KMS-11 (cell line): Measurements from ENCODE around the gene EEA1.

Experiments
- H2AFZ ChIP-seq: fragments of 200-600 bp; sonication (generic); 2 replicates; pipeline ENCODE4 v1.6.1; 2016; ENCODE audit warnings: antibody characterized with exemption, mixed run types, low read depth
- H3K27ac ChIP-seq: fragments of 200-600 bp; sonication (generic); 2 replicates; pipeline ENCODE4 v1.6.1; 2016; ENCODE audit warnings: mild to moderate bottlenecking, mixed run types
- H3K27me3 ChIP-seq: fragments of 200-600 bp; sonication (generic); 2 replicates; pipeline ENCODE4 v1.6.1; 2017; ENCODE audit warnings: mild to moderate bottlenecking, low read depth, mixed run types, moderate library complexity; ENCODE audit not compliant: insufficient read depth
- H3K36me3 ChIP-seq: fragments of 200-600 bp; sonication (generic); 2 replicates; pipeline ENCODE4 v1.6.1; 2017; ENCODE audit warnings: mild to moderate bottlenecking, mixed run types; ENCODE audit not compliant: insufficient read depth
- H3K4me1 ChIP-seq: fragments of 200-600 bp; sonication (generic); 2 replicates; pipeline ENCODE4 v1.6.1; 2016; ENCODE audit warnings: mild to moderate bottlenecking, low read depth, mixed run types; ENCODE audit not compliant: poor library complexity, severe bottlenecking
- H3K4me2 ChIP-seq: fragments of 200-600 bp; sonication (generic); 2 replicates; pipeline ENCODE4 v1.7.0; 2016; ENCODE audit warnings: mild to moderate bottlenecking, mixed run types
- H3K4me3 ChIP-seq: fragments of 200-600 bp; sonication (generic); IDR thresholded peaks from 2 replicates; pipeline ENCODE4 v1.6.1; 2017; ENCODE audit warnings: low read depth, low read length, mixed read lengths; ENCODE audit not compliant: insufficient read depth
- H3K79me2 ChIP-seq: fragments of 200-600 bp; sonication (generic); 2 replicates; pipeline ENCODE4 v1.6.1; 2016; ENCODE audit warnings: low read depth, mixed run types; ENCODE audit not compliant: insufficient read depth
- H3K9ac ChIP-seq: fragments of 200-600 bp; sonication (generic); 2 replicates; pipeline ENCODE4 v1.6.1; 2016; ENCODE audit warnings: mild to moderate bottlenecking, mixed run types
- H4K20me1 ChIP-seq: fragments of 200-600 bp; sonication (generic); 2 replicates; pipeline ENCODE4 v1.6.1; 2016; ENCODE audit warnings: mild to moderate bottlenecking, mixed run types; ENCODE audit not compliant: insufficient read depth
- TF ChIP-seq, protein P1 (sequence below): fragments of 200-600 bp; sonication (generic); conservative IDR thresholded peaks from 2 replicates; pipeline ENCODE4 v1.6.1; 2017; ENCODE audit warnings: low read depth, mild to moderate bottlenecking, antibody characterized with exemption, low read length, moderate library complexity, mixed read lengths

The EEA1 gene

DNA sequence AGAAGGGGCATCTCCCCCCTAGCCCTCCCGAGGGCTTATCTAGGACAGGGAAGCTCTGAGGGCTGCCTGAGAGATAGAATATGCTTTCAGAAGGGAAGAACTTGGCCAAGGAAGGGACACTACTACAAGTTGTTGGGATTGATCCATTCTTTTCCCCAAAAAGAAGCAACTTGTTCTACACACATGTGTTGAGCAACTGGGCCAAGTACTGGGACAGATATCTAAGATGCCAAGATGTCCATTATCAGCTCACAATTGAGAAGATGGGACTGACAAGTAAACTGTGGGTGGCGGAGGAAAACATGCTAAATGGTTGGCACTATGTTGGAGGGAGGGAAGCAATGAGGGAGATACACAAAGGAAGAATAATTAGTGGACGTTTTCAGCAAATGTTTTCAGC is 195.4 kb downstream of the EEA1 start:
- Histone ChIP-seq H3K36me3 (no peaks in the 10 kb centered on the region), H3K27me3 (no peaks in the 10 kb centered on the region), H3K4me2 (no peak overlapping the region), H4K20me1 (no peaks in the 10 kb centered on the region), H3K9ac (no peak overlapping the region), H3K4me3 (no peak overlapping the region), H3K4me1 (no peaks in the 10 kb centered on the region), H3K27ac (no peak overlapping the region), H2AFZ (no peak overlapping the region), H3K79me2 (no peaks in the 10 kb centered on the region)
- TF ChIP-seq, protein P1, sequence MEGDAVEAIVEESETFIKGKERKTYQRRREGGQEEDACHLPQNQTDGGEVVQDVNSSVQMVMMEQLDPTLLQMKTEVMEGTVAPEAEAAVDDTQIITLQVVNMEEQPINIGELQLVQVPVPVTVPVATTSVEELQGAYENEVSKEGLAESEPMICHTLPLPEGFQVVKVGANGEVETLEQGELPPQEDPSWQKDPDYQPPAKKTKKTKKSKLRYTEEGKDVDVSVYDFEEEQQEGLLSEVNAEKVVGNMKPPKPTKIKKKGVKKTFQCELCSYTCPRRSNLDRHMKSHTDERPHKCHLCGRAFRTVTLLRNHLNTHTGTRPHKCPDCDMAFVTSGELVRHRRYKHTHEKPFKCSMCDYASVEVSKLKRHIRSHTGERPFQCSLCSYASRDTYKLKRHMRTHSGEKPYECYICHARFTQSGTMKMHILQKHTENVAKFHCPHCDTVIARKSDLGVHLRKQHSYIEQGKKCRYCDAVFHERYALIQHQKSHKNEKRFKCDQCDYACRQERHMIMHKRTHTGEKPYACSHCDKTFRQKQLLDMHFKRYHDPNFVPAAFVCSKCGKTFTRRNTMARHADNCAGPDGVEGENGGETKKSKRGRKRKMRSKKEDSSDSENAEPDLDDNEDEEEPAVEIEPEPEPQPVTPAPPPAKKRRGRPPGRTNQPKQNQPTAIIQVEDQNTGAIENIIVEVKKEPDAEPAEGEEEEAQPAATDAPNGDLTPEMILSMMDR: no peak

- no peaks in the 10 kb centered on the region for H3K27me3 ChIP-seq
- no peaks in the 10 kb centered on the region for H3K79me2 ChIP-seq
- H3K27ac ChIP-seq: no peak overlapping the region
- no peak overlapping the region for H3K9ac ChIP-seq
- H3K4me2 ChIP-seq: no peak overlapping the region
- H3K4me3 ChIP-seq: no peak overlapping the region
- H2AFZ ChIP-seq: no peak overlapping the region
- no peaks in the 10 kb centered on the region for H3K36me3 ChIP-seq
- no peaks in the 10 kb centered on the region for H3K4me1 ChIP-seq
- no peaks in the 10 kb centered on the region for H4K20me1 ChIP-seq
- TF ChIP-seq, protein P1: no peak
Measured at GRCh38 chr12:92733181-92733580, 195.9 kb downstream of the EEA1 start.

- Histone ChIP-seq H3K4me2 (no peak overlapping the region), H3K36me3 (no peaks in the 10 kb centered on the region), H2AFZ (no peak overlapping the region), H4K20me1 (no peaks in the 10 kb centered on the region), H3K79me2 (no peaks in the 10 kb centered on the region), H3K27me3 (no peaks in the 10 kb centered on the region), H3K9ac (no peak overlapping the region), H3K4me3 (no peak overlapping the region), H3K4me1 (no peaks in the 10 kb centered on the region), H3K27ac (no peak overlapping the region)
- TF ChIP-seq, protein P1: no peak
Measured at GRCh38 chr12:92732716-92733115, 196.4 kb downstream of the EEA1 start.

DNA sequence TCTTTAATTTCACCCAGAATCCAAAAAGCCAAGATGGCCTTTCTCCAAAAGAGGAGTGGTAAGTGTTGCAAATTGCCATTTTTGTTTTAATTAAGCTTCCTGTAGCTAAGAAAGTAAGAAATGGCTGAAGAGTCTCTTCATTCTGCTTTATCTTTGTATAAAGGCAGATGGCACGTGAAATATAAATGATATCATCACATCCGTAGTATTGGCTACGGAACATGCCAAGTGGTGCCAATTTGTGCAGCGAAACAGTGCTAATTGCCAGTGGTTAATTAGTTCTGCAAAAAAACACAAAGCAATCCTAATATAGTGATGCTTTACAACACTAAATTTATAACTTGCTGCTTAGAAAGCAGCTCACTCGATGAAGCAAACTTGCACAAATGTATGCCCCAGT is 196.9 kb downstream of the EEA1 start:
- H3K36me3 ChIP-seq: no peaks in the 10 kb centered on the region
- no peaks in the 10 kb centered on the region for H3K79me2 ChIP-seq
- TF ChIP-seq, protein P1: no peak
- H3K9ac ChIP-seq: no peak overlapping the region
- H3K27ac ChIP-seq: no peak overlapping the region
- H3K4me2 ChIP-seq: no peak overlapping the region
- H3K27me3 ChIP-seq: no peaks in the 10 kb centered on the region
- no peak overlapping the region for H3K4me3 ChIP-seq
- H3K4me1 ChIP-seq: no peaks in the 10 kb centered on the region
- H4K20me1 ChIP-seq: no peaks in the 10 kb centered on the region
- no peak overlapping the region for H2AFZ ChIP-seq
